ENCODE data around the gene C18orf32. TPM values are rescaled to one million over a fixed set of nuclear protein-coding genes. Genes with fewer than 3 reads are reported as not detected.

C18orf32 gene
- total RNA-seq, 1 experiment from 2014 or later, result 54.1 TPM

Other genes with a start within 250 kb of the C18orf32 start
- gene DYM, start 26.6 kb downstream of the C18orf32 start, total RNA-seq (2014; rRNA removed; shearing (Covaris generic)), result 16.7 and 23.6 TPM in 2 replicates
- 1,215 and 1,245 TPM in 2 replicates for gene RPL17, start 5.2 kb upstream of the C18orf32 start, total RNA-seq (2014; rRNA removed; shearing (Covaris generic))
- gene LIPG, start 74.8 kb upstream of the C18orf32 start, total RNA-seq (2014; rRNA removed; shearing (Covaris generic)), result 3.2 and 3.7 TPM in 2 replicates

Data from A172 (cell line).